Cortex of kidney (tissue), 1 donor: ENCODE measurements around the gene SAMD4B.

ENCODE experiments used
- DNase-seq: peaks from one replicate; lab custom pipeline; 2025; lab: John Stamatoyannopoulos, UW

The SAMD4B gene

DNA sequence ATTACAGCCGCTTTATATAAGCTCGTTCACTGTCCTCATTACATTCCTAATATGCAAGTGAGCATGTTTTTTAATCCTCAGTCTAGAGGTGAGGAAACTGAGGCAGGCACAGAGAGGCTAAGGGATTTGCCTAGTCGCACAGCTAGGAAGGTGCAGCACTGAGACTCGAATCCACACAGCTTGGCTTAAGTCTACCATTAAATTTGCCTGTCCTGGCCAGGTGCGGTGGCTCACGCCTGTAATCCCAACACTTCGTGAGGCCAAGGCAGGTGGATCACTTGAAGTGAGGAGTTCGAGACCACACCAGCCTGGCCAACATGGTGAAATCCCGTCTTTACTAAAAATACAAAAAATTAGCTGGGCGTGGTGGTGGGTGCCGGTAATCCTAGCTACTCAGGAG lies 85.5 kb downstream of the SAMD4B start:
- no peak for DNase-seq

DNA sequence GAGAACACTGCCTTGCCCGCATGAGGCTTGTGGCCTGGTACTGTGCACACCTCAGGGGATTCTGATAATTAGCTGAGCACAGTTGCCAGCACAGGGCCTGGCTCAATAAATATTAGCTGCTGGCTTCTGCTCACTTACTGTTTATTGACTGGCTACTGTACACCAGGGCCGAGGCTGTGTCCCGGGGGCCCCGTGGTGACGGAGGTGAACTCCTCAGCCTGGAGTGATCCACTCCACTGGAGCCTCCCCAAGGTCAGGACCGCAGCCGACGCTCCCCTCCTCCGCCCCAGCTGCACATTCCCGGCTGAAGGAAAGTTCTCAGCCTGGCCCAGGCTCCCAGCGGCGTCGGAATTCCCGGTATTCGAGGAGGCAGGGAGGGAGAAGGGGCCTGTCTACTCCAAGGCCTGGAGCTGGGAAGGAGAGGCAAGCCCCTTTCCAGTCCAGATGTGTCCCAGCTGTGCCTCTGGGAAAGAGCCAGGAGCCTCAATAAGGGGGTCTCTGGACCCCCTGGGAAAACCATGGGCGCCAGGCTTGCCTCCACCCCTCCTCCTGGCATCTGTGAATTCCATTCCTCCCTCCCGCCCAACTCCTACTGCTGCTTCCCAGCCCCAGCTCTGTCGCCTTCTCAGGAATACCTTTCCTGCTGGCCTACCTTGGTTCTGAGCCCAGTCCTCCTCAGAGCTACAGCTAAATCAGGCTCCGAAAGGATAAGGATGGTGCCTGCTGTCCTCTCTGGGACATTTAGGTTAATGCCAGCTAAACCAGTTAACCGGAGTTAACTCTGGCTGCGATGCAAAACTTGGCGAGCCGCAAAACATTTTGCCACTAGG lies 86.3 kb downstream of the SAMD4B start:
- DNase-seq = no peak

DNA sequence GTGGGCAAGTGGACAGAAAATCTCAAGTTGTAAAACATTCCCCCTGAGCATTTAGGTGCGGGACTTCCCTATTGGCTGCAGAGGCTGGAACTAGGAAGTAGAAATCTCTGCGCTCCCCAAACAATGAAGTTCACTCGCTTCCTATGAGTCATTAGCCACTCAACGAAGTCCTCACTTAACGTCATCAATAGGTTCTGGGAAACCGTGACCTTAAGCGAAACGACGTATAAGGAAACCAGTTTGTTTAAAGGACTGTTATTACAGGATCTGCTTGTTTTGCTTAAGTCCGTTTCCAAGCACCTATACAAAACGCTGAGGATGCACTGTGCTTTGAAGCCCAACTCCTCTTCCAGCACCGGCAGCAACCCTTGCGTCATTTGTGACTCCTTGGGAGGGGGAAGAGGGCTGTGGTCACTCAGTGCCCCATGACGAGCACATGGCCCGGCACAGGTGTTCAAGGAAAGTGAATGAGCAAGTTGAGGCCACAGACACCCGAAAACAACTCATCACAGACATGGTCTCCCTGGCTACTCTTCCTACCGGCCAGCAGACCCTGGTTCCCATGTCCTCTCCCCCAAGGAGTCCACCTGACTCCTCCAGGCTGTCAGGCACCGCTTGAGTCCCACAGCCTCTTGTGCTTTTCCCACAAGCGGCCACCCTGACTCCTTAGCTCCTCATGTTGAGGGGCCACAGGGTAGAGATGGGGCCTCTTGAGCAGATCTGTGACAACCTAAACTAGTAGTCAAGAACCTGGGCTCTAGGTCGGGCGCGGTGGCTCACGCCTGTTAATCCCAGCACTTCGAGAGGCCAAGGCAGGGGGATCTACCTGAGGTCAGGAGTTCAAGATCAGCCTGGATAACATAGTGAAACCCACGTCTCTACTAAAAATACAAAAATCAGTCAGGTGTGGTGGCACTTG lies 88.7 kb downstream of the SAMD4B start:
- DNase-seq = no peak

DNA sequence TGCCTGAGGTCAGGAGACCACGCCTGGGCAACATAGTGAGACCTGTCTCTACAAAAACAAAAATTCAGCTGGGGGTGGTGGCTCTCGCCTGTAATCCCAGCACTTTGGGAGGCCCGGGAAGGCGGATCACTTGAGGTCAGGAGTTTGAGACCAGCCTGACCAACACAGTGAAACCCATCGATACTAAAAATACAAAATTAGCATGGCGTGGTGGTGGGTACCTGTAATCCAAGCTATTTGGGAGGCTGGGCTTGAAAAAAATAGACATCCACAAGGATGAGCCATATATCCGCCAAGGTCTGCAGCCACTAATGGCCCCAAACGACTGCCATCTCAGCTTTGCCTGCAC lies 90.4 kb downstream of the SAMD4B start:
- no peak for DNase-seq

DNA sequence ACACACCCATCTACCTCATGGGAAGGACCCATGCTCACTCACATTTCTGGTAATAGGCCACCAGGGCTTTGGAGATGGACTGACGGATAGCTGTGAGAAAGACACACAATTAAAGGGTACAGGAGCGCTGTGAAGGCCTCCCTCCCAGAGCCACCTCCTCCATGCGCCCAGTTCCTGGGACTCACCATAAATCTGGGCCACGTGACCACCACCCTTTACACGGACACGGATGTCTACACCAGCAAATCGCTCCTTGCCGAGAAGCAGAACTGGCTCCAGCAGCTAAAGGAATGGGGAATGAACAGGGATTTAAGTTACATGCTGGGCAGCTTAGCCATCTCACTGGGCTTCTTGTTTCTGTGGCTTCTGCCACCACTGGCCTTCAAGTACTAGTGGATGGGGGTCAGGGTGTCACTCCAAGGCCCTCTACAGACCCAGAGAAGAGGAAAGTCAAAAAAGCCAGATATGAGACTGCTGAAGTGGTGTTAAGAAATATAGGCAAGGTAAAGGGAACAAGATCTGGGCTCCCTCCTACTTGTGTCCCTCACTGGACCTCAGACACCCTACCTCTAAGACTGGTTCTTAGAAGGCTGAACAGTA lies 91.4 kb downstream of the SAMD4B start:
- no peak for DNase-seq

DNA sequence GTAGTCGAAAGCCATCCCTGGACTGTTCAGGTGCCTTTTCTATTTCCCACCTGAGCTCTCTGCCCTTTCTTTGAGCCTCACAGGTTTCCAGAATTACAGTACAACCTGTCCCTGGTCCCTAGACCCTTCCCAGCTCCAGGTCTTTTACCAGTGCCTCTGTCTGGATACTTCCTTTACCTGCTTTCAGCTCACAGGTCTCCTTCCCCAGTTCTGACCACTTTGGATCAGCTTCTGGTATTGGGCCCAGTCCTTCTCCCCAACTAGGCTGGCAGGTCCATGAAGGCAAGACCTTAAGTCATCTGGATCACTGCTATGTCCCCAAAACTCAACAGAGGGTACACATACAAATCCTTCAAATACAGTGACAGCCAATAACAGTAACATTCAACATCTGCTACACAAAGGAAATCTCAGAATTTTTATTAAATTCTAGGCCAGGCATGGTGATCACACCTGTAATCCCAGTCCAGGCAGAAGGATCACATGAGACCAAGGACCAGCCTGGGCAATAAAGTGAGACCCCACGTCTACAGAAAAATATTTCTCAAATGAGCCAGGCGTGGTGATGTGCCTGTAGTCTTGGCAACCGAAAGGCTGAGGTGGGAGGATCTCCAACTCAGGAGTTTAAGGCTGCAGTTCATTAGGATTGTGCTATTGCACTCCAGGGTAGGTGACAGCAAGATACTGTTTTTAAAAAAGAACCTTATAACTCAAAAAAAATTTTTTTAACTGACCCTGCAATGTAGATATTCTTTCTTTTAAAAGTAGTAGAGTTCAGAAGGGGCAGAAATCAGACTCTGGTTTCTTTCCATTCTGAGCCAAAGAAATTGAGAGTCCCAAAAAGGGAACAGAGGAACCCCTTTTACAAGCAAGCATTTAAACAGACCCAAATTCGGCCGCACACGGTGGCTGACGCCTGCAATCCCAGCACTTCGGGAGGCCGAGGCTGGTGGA lies 92.2 kb downstream of the SAMD4B start:
- no peak for DNase-seq
